NCI-H2171 treated with DMSO at 0.1 percent for 48 hours (cell line): Measurements from ENCODE around the gene FPR1.
A peak's percentile ranks its signal among the peaks of the same experiment; 100 is the strongest.

ENCODE experiments used
- DNase-seq: peaks from one replicate; lab custom pipeline; 2025; lab: John Stamatoyannopoulos, UW

Gene FPR1

GRCh38 chr19:51737924-51738323 is 13.8 kb downstream of the FPR1 start:
- DNase-seq, result no peak

- DNase-seq, result no peak
These were observed 14.3 kb downstream of the FPR1 start for GRCh38 chr19:51737389-51737788.

- DNase-seq, result no peak
These were observed 15.8 kb downstream of the FPR1 start for GRCh38 chr19:51735759-51736449.

- no peak for DNase-seq
These were observed 17.7 kb downstream of the FPR1 start for GRCh38 chr19:51733742-51734522.

- DNase-seq, result no peak
These were observed 21.9 kb downstream of the FPR1 start for GRCh38 chr19:51729781-51730180.

GRCh38 chr19:51727349-51727880 is 24.3 kb downstream of the FPR1 start:
- DNase-seq, result no peak

GRCh38 chr19:51726049-51726448 is 25.6 kb downstream of the FPR1 start:
- no peak for DNase-seq

GRCh38 chr19:51724543-51724942 is 27.1 kb downstream of the FPR1 start:
- DNase-seq, result no peak

- DNase-seq, result no peak
These were observed 29.2 kb downstream of the FPR1 start for GRCh38 chr19:51722492-51722891.

- no peak for DNase-seq
These were observed 29.8 kb downstream of the FPR1 start for GRCh38 chr19:51721905-51722304.

GRCh38 chr19:51719251-51719988 is 32.3 kb downstream of the FPR1 start:
- no peak for DNase-seq

- DNase-seq, result no peak
These were observed 34.8 kb downstream of the FPR1 start for GRCh38 chr19:51716925-51717324.

- DNase-seq, result no peak
These were observed 35.8 kb downstream of the FPR1 start for GRCh38 chr19:51715850-51716249.

- no peak for DNase-seq
These were observed 36.8 kb downstream of the FPR1 start for GRCh38 chr19:51714848-51715247.

GRCh38 chr19:51713319-51714285 is 38.1 kb downstream of the FPR1 start:
- DNase-seq, result no peak

- DNase-seq, result peak; percentile 47
These were observed 39.1 kb downstream of the FPR1 start for GRCh38 chr19:51712461-51713081.

- DNase-seq, result no peak
These were observed 40.0 kb downstream of the FPR1 start for GRCh38 chr19:51711702-51712101.

GRCh38 chr19:51710163-51710562 is 41.5 kb downstream of the FPR1 start:
- DNase-seq, result no peak

- no peak for DNase-seq
These were observed 42.1 kb downstream of the FPR1 start for GRCh38 chr19:51709575-51709974.

GRCh38 chr19:51708811-51709210 is 42.9 kb downstream of the FPR1 start:
- no peak for DNase-seq

GRCh38 chr19:51706885-51707284 is 44.8 kb downstream of the FPR1 start:
- DNase-seq, result no peak
